Fibroblast of mammary gland (primary cell): Measurements from ENCODE around the gene TNNI2.
A peak's percentile ranks its signal among the peaks of the same experiment; 100 is the strongest.
"Not testable (repeated sequence)": the region's sequence is repeated elsewhere in the genome, so short reads cannot be mapped to it uniquely, and the experiment has no call there.

Experiments
- DNase-seq: peaks from one replicate; pipeline ENCODE4 v3.0.0-alpha.2; 2010; ENCODE audit warnings: low read depth
- H3K4me3 ChIP-seq: 2 replicates; pipeline ENCODE4 v1.5.1; 2011; ENCODE audit warnings: low read depth, mild to moderate bottlenecking, low read length, moderate library complexity; ENCODE audit not compliant: control insufficient read depth
- TF ChIP-seq, protein P1 (sequence below): conservative IDR thresholded peaks from 2 replicates; pipeline ENCODE4 v1.5.1; 2011; ENCODE audit warnings: low read depth, low read length, inconsistent platforms; ENCODE audit not compliant: control insufficient read depth, insufficient read depth

Gene TNNI2

DNA sequence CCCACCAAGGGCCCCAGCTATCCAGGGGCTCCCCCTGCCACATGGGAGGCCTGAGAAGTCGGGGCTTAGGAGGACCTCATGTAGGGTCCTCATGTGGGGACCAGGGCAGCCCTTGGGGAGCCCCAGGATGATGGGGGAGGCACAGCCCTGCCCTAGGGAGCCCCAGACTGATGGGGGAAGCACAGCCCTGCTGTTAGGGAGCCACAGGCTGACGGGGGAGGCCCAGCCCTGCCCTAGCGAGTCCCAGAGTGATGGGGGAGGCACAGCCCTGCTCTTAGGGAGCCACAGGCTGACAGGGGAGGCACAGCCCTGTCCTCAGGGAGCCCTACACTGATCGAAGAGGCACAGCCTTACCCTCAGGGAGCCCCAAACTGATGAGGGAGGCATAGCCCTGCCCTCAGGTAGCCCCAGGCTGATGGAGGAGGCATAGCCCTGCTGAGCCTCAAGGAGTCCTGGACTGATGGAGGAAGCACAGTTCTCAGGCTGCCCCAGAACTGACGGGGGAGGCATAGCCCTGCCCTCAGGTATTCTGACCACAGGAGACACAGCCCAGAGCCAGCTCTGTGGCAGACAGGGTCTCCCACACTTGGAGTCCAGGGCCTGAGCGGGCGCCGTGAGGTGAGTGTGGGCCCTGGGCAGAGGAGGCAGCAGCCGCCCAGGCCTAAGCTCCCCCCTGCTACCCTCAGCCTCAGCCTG lies 42.1 kb downstream of the TNNI2 start:
- DNase-seq = no peak
- TF ChIP-seq, protein P1, sequence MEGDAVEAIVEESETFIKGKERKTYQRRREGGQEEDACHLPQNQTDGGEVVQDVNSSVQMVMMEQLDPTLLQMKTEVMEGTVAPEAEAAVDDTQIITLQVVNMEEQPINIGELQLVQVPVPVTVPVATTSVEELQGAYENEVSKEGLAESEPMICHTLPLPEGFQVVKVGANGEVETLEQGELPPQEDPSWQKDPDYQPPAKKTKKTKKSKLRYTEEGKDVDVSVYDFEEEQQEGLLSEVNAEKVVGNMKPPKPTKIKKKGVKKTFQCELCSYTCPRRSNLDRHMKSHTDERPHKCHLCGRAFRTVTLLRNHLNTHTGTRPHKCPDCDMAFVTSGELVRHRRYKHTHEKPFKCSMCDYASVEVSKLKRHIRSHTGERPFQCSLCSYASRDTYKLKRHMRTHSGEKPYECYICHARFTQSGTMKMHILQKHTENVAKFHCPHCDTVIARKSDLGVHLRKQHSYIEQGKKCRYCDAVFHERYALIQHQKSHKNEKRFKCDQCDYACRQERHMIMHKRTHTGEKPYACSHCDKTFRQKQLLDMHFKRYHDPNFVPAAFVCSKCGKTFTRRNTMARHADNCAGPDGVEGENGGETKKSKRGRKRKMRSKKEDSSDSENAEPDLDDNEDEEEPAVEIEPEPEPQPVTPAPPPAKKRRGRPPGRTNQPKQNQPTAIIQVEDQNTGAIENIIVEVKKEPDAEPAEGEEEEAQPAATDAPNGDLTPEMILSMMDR = no peak
- H3K4me3 ChIP-seq = no peak overlapping the region

DNA sequence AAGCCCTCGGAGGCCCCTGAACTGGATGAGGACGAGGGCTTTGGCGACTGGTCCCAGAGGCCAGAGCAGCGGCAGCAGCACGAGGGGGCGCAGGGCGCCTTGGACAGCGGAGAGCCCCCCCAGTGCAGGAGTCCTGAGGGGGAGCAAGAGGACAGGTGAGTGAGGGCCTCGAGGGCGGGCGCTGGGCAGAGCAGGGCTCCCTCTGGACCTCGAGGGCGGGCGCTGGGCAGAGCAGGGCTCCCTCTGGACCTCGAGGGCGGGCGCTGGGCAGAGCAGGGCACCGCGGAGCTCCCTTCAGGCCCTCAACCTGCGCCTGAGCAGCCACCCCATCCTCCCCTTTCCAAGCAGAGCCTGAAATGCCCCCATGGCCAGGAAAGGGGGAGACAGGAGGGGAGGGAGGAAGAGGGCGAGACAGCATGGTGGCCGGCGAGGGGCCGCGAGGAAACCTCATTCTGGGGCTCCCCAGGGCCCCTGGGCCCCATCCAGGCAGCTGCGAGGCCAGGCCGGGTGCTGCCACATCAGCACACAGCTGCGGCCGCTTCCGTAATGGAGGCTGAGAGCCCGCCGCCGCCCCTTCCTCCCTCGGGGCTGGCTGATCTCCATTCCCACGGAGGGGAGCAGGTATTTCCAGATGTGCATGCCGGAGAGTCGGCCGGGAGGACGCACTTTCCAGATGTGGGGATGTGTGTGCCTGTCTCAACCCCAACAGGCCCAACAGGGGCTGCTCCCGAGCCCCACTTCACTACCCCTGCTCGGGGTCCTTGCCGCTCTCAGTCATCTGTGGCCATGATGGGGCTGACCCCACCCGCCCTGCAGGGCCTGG lies 42.9 kb downstream of the TNNI2 start:
- no peak overlapping the region for H3K4me3 ChIP-seq
- DNase-seq = peak; percentile 35
- TF ChIP-seq, protein P1 = no peak

DNA sequence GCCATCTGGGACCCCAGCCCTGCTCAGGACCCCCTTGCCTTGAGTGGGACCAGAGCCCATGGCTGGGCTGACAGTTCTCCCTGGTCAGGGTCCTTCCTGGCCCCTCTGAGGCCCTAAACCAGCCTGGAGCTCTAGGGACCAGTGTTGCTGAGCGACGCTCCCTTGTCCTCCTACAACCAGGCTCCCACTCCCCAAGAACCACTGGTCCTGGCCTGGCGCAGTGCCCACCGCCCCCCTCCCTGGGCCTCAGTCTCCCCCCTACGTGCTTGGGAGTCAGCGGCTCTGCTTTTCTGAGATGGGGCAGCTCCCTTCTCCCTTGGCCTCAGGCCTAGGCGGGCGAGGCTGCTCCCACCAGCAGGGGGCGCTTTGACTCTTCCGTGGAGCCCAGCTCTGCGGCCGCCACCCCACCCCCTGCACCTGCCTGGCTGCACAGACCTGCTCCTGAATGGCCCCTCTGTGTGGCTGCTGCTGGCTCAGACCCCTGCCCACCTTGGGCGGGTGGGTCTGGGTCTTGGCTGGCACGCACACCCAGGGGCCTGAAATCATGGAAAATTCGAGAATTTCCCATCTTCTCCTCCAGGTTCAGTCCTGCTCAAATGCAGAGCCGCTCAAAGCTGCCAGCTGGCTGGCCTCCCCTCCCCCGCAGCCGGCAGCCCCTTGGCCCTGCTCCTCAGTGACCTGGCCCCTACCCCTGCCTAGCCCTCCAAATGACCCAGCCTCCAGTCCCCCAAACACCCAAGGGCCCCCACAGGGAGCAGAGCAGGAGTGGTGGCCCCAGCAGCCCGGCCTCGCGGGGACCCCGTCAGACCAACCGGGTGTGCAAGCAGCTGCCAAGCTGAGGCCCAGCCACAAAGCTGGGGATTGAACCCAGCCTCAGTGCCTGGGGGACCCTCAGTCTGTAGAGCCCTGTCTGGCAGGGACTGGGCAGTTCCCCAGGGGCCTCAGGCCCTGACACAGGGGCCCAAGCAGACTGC lies 43.8 kb downstream of the TNNI2 start:
- TF ChIP-seq, protein P1 = peak; percentile 72
- H3K4me3 ChIP-seq = no peak overlapping the region
- DNase-seq = peak; percentile 66

DNA sequence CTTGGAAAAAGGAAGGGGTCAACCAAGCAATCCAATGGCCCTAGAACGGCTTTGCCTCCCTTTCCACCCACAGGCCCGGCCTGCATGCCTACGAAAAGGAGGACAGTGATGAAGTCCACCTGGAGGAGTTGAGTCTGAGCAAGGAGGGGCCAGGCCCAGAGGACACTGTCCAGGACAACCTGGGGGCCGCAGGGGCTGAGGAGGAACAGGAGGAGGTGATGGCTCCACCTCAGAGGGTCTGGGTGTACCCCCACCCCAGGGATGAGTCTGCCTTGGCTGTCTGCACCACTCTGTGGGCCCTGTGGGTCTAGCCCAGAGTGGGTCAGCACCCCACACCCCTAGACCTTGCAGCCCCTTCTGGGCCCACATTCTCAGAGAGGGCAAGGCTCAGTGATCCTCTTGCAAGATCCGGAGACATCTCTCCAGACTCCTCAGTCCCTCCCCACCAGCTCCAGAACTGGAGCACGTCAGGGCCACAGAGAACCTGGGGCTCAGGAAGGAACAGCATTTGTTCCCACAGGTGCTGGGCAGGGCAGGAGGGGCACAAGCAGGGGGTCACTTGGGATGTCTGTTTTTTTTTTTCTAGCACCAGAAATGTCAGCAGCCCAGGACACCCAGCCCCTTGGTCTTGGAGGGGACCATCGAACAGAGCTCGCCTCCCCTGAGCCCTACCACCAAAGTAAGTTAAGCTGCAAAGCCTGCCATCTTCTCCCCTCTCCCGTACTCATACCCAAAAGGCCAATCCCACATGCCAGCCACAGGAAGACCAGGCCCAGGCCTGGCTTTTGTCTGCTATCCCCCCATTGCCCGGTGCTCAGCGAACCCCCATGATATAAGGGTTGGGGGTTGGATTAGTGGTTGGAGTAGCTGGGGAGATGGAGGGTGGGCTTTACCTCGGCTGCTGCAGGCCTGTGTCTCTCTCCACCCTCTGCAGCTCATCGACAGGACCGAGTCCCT lies 44.8 kb downstream of the TNNI2 start:
- no peak for DNase-seq
- TF ChIP-seq, protein P1 = no peak

DNA sequence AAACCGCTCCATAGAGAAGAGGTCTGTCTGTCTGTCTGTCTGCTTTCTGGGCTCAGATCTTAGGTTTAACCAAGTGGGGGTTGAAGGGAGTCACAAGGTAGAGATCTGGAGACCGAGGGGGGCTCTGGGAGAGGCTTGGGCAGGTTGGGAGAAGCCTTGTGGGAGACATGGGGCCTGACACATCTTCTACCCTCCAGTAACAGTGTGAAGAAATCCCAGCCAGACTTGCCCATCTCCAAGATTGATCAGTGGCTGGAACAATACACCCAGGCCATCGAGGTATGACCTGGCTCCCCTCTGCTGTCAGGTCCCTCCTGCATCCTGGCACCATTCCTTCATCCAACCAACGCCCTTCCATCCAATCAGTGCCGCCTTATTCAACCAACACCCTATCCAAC lies 45.5 kb downstream of the TNNI2 start:
- TF ChIP-seq, protein P1 = no peak
- H3K4me3 ChIP-seq = no peak overlapping the region
- no peak for DNase-seq

More for the DNA sequence above, 44.8 kb downstream of the TNNI2 start:
- H3K4me3 ChIP-seq = no peak overlapping the region

DNA sequence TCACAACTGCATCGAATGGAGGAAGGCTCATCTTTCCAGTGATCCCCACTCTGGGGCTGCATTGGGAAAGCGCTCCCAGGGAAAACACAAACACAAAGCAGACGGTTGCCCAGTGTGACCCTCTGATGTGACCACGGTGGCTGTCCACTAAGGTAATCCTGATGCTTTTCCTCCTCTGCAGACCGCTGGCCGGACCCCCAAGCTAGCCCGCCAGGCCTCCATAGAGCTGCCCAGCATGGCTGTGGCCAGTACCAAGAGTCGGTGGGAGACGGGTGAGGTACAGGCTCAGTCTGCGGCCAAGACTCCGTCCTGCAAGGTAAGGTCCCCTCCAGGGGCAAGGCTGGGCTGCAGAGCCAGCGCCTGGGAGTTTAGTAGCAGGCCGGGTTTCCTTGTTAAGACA lies 47.8 kb downstream of the TNNI2 start:
- DNase-seq, H3K4me3 ChIP-seq: not testable (repeated sequence)
